NCI-H2227 (cell line): ENCODE results near the gene AJUBA.
A peak's percentile ranks its signal among the peaks of the same experiment; 100 is the strongest.
"Not testable (repeated sequence)": the region's sequence is repeated elsewhere in the genome, so short reads cannot be mapped to it uniquely, and the experiment has no call there.

Experiments used
- DNase-seq: peaks from one replicate; lab custom pipeline; 2025; ENCODE audit not compliant: unreplicated experiment; lab: John Stamatoyannopoulos, UW

AJUBA gene

GRCh38 chr14:22982477-22983245 is at the start of gene AJUBA:
Gene AJUBA, minus strand, starts transcription at chr14:22982551. Its CDS starts 285 bp downstream, at chr14:22982266.
- peak; percentile 81 for DNase-seq

GRCh38 chr14:23030936-23031335 is 48.6 kb upstream of the AJUBA start:
- no peak for DNase-seq

GRCh38 chr14:23028799-23029198 is 46.4 kb upstream of the AJUBA start:
- no peak for DNase-seq

GRCh38 chr14:23025151-23025814 is 42.9 kb upstream of the AJUBA start:
- DNase-seq = peak; percentile 71

GRCh38 chr14:23024612-23025075 is 42.3 kb upstream of the AJUBA start:
- no peak for DNase-seq

- no peak for DNase-seq
Observed at GRCh38 chr14:23023795-23024152, 41.4 kb upstream of the AJUBA start.

GRCh38 chr14:23023022-23023794 is 40.9 kb upstream of the AJUBA start:
- no peak for DNase-seq

- no peak for DNase-seq
Observed at GRCh38 chr14:23021889-23022442, 39.6 kb upstream of the AJUBA start.

GRCh38 chr14:23021434-23021833 is 39.1 kb upstream of the AJUBA start:
- no peak for DNase-seq

- no peak for DNase-seq
Observed at GRCh38 chr14:23020143-23021128, 38.1 kb upstream of the AJUBA start.

- no peak for DNase-seq
Observed at GRCh38 chr14:23018107-23018506, 35.8 kb upstream of the AJUBA start.

GRCh38 chr14:23017091-23017490 is 34.7 kb upstream of the AJUBA start:
- DNase-seq = no peak

GRCh38 chr14:23015618-23016017 is 33.3 kb upstream of the AJUBA start:
- DNase-seq = no peak

GRCh38 chr14:23013749-23014054 is 31.4 kb upstream of the AJUBA start:
- not testable (repeated sequence) for DNase-seq

- DNase-seq = no peak
Observed at GRCh38 chr14:23013054-23013748, 30.9 kb upstream of the AJUBA start.

- peak; percentile 80 for DNase-seq
Observed at GRCh38 chr14:23009939-23010726, 27.8 kb upstream of the AJUBA start, which contains the start of gene C14orf93. Gene C14orf93, minus strand, starts transcription at chr14:23010143. Its CDS starts 11,120 bp downstream, at chr14:22999023.

GRCh38 chr14:23009483-23009938 is 27.2 kb upstream of the AJUBA start:
- DNase-seq = no peak

GRCh38 chr14:23008831-23009230 is 26.5 kb upstream of the AJUBA start:
- DNase-seq = no peak
